ENCODE measurements around the gene MPG. TPM values are rescaled to one million over a fixed set of nuclear protein-coding genes. Genes with fewer than 3 reads are reported as not detected.
A peak's percentile ranks its signal among the peaks of the same experiment; 100 is the strongest.

The MPG gene
- total and polyA plus RNA-seq, 10 of the 15 experiments (the other 5 are each of a cell fraction or from before 2014, with no cell fraction given), result 0.32 to 193 (median 55.7) TPM

- Histone ChIP-seq H3K9me3 (replicated peaks; ENCODE audit: control insufficient read depth, insufficient read depth, low read length) (no peaks in the 10 kb centered on the region), H3K27ac (ENCODE audit: control insufficient read depth, insufficient read depth) (peak overlapping the region; percentile 54), H2AFZ (ENCODE audit: control insufficient read depth, low read depth, low read length) (no peak overlapping the region), H3K27me3 (replicated peaks in 1 of 2; ENCODE audit: control insufficient read depth in 2 of 2, insufficient read depth in 2 of 2, low read length in 1 of 2) (no peaks in the 10 kb centered on the region), H4K20me1 (ENCODE audit: control insufficient read depth, insufficient read depth) (no peaks in the 10 kb centered on the region), H3K79me2 (ENCODE audit: control insufficient read depth, insufficient read depth, low read length) (no peaks in the 10 kb centered on the region; the same call in 1 of the 2 replicates), H3K4me1 (ENCODE audit: control insufficient read depth, insufficient read depth, low read length) (peaks cover 23% of the 10 kb centered on the region), H3K9ac (ENCODE audit: control insufficient read depth, insufficient read depth, low read length) (no peak overlapping the region; the same call in 1 of the 2 replicates), H3K4me2 (ENCODE audit: control insufficient read depth, insufficient read depth) (peak overlapping the region; percentile 34), H3K4me3 (no peak overlapping the region), H3K36me3 (ENCODE audit: control insufficient read depth in 2 of 2, insufficient read depth in 2 of 2, low read length in 1 of 2) (peaks cover 6 to 21% of the 10 kb centered on the region in 2 experiments; a peak in 3 of 4 replicates)
- TF ChIP-seq MLLT1 (IDR thresholded peaks at IDR 0.05) (0 out of 2 replicates have a peak, but pooled peaks have one; percentile 30), NRF1 (conservative IDR thresholded peaks at IDR 0.05; ENCODE audit: low read depth, low read length) (no peak), HDGF (IDR thresholded peaks at IDR 0.05) (peak; percentile 62)
- POLR2A ChIA-PET, result interaction anchor here (0.9 to 1.0 kb wide), 2 partner anchors 31 to 45 kb away, joined by 4 read pairs; partner anchors contain the start of genes POLR3K and SNRNP25
- SMC1A ChIA-PET (ENCODE audit: uncharacterized antibody, unreplicated experiment), result interaction anchor here (1.8 to 2.4 kb wide), 2 partner anchors 12 to 18 kb away, joined by 7 to 9 read pairs; no protein-coding TSS in a partner anchor
- WGBS (ENCODE audit: insufficient coverage, insufficient replicate concordance, low lambda C conversion rate, missing lambda C conversion rate), result 77% methylated on average over 20 of the region's 21 CpGs
- in situ Hi-C loops (cut with MboI) (no loop called here), intact Hi-C loops (cut with micrococcal nuclease; ENCODE audit: unreplicated experiment) (no loop called here)
- RAD21 ChIA-PET (ENCODE audit: unreplicated experiment), result interaction anchor here (1.0 to 2.2 kb wide), 5 partner anchors 13 to 44 kb away, joined by 3 to 12 read pairs (median 6); partner anchors contain the start of genes POLR3K and SNRNP25
- CTCF ChIA-PET, result interaction anchor here (1.5 to 3.5 kb wide), 5 partner anchors 11 to 23 kb away, joined by 4 to 27 read pairs (median 12); no protein-coding TSS in a partner anchor
- DNase-seq (ENCODE audit: low read depth, low spot score), result no peak
- BruUV-seq (replicated peaks), result TSS peak; percentile 30
- no peak for FAIRE-seq
- ATAC-seq, result peak; percentile 9
Observed at GRCh38 chr16:83781-84615, 6.0 kb downstream of the MPG start.

All from GM12878 (cell line).